Stimulated activated CD8-positive, alpha-beta memory T cell treated with anti-CD3 and anti-CD28 coated beads, Interleukin-12 subunit alpha, Interleukin-12 subunit beta, amount 100 ng/mL, for 4 hours (primary cell): ENCODE data around the gene MANEA.
"Not testable (repeated sequence)": the region's sequence is repeated elsewhere in the genome, so short reads cannot be mapped to it uniquely, and the experiment has no call there.

ENCODE experiments used
- DNase-seq: peaks from one replicate; pipeline ENCODE4 v3.0.0-alpha.2; 2020; ENCODE audit warnings: low read depth

The MANEA gene

DNA sequence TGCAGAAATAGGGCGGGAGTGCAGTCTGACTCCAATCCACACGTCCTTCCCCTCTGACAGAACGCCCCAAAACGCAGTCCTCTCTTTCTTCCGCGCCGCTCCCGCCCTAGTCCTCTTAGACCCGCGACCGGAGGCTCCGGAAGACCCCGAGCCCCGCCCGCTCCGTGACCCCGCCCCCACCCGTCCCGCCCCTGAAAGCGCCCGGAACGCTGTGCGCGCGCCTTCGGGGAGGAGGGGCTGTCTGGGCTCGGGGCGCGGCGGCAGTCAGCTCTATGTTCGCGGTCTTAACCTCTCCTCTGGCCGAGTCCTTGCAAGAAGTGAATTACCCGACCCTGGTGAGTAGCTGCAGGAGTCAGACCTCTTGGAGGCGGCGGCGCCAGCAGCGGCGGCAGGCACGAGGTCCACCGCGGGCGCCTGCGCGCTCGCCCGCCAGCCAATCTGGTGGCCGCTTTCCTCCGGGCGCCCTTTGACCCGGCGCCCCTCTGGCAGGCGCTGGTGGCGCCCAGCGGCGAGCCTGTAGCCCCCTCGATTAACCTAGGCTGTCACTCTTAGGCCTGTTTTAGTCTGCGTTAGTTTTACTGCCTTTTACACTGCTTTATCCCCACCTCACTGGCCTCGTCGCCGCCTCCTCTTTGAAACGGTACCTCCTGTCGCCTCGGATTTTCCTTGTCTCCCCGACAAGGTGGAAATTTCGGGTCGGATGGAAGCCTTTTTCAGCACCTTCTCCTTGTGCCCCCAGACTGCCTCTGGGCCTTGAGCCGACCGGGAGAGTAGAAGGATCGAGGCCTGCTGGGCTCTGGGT is at the start of gene MANEA:
Gene MANEA (plus strand): TSS at position 232 of the 802 bp plus-strand sequence. CDS start 8,905 bp downstream, outside the sequence.
- DNase-seq: peak; percentile 63

DNA sequence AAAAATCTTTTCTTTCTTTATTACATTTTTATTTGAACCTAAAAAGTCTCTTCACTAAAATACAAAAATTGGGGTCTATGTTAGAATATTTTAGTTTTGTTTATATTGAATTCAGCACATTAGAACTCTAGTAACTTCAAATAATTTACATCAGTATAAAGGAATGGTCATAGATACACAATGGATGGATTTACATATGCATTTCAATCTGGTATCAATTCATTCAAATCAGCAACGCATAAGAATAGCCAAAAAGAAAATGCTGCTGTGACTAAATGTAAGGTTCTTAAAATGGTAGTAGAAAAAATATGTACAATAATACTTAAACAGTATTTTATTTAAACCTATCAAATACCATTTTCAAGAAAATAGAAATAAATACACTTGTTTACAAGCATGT is 47.6 kb upstream of the MANEA start:
- no peak for DNase-seq

DNA sequence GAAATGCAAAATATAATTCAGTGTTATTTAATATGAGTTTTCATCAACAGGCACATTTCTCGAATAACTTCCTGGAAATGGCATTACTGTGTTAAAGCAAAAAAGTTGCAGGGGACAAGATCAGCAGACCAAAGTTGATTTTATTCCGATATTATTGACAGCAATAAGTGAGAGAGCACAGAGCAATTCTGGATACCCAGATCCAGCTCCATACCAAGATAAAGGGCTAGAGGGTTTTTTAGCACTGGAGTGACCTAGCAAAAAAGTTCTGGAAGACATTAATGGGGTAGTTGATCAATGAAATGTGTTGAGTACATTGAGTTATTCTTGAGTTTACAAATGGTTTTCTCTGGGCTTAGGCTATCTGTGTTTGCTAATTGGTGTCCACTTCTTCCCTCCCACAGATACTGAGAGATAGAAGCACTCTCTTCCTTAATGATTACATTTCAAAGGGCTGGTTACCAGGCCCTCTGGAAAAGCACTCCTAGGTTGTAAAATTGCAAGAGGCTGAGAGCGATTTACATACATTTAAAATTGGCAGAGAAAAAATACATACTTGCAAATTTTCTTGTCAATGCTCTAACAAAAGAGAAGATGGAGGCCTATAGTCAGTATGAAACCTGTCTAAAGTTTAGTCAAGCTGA is 47.0 kb upstream of the MANEA start:
- no peak for DNase-seq

GRCh38 chr6:95543798-95544197 is 33.5 kb upstream of the MANEA start:
- no peak for DNase-seq

DNA sequence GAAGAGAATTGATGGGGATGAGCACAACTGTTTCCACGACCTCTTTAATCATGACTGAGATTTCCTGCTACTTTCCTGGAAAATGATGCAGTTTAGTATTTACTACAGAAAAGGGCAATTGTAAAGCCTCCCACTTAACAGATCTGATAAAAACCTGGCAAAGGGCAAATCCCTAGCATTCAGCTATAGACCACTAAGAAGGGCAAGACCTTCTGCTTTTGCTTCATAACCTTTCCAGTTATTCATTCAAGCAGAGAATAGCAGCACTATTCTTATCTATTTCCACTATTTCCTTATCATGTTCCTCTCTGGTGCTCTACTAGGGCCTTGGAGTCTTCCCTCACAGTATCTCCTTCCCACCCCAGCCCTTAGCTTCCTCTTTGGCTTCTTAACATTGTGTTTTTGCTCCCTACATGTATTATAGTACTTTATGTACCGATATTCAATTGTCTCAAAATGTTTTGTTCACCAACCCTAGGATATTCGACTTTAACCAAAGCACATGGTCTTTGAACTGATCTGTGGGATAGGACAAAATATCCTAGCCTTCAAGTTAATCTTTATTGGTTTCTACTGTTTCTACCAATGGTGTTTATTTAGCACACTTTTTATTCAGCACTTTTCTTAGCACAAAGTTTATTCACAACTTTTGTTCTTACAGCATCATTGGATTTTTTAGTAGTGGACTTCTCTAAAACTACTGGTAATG is 32.7 kb upstream of the MANEA start:
- DNase-seq: no peak

- DNase-seq: no peak
These were observed 32.1 kb upstream of the MANEA start for GRCh38 chr6:95545226-95545625.

DNA sequence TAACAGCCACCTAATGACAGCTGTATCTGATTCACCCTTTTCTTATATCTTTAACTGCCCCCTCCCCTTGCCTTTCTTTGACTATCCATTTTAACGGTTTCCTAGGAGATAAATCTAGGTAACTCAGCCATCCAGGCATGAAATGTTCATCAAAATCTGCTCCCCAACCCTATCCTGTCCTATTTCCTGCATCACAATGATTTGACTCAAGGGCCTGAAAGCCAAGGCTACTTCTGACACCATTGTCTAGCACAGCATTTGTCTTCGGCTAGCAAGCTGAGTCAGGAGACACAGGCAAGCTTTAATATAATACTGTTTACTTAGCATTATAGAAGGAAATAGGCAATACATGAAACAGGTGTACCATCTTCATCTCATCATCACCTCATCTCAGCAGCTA is 31.6 kb upstream of the MANEA start:
- no peak for DNase-seq

DNA sequence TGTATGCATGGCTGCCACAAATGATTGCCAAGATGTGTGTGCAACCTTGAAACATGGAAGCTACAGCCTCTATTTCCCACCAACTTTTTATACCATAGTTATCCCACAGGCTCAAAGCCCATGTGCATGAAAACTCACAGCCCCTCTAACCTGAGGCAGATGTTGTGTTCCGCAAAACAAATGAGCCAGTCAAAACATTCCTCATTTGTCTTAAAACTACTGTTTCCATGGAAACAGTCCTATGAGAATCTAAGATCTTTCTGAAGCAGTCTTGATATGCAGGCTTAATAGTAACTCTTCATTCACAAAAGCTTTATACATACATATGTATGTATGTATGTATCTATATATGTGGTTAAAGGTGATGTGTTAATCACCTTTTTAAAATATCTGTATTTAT is 31.2 kb upstream of the MANEA start:
- DNase-seq: no peak

DNA sequence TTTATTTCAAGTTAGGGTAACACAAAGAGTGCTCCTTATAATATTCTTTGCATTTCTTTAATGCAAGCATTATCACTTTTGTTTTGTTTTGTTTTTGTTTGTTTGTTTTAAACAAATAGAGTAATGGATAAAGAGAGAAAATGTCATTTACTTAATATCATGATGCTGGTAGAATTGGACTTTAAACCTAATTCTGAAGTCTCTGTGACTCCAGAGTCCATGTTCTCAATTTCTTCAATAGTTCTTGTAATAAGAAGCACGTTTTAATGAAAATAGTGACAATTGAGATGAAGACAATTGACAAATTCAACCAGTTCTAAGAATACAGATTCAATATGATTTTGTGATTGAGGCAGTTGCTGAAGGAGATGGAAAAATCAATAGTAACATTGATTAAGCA is 30.3 kb upstream of the MANEA start:
- no peak for DNase-seq

GRCh38 chr6:95548188-95548786 is 29.0 kb upstream of the MANEA start:
- no peak for DNase-seq

DNA sequence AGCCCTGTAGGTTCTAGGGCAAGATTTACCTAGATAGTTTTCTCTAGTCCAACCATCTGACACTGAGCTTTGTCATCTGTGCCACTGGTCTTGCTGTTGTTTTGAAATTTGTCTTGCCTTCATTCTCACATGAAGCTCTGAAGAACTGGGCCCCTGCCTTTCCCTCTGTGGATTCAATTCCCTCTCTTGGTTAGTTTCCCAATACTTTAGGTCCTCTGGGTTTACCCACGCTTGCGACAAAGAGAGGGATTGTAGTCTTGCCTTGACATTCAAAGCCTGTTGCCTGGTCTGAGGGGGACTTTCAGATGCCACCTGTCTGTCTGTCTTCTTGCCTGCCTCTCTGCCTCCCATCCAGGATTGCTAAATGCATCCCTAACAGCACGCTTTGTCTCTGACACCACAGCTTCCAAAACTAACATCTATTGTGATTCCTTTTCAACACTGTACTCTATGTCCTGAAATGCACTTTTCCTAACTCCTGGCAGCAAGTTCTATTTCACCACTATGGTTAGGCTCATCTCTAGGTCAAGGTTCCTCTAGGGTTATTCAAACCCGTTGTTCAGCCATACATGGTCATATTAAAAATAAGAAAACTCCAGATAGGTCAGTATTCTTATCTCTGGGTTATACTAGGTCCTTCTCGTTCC is 25.5 kb upstream of the MANEA start:
- DNase-seq: no peak

- no peak for DNase-seq
These were observed 23.5 kb upstream of the MANEA start for GRCh38 chr6:95553880-95554279.

DNA sequence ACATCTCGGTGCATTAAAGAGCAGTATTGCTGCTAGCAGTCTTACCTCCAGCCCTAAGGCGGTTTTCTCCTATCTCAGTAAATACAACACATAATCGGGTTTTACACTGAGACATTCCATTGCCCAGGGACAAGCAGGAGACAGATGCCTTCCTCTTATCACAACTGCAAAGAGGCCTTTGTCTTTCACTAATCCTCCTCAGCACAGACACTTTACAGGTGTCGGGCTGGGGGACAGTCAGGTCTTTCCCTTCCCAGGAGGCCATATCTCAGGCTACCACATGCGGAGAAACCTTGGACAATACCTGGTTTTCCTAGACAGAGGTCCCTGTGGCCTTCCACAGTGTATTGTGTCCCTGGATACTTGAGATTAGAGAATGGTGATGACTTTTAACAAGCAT is 16.4 kb upstream of the MANEA start:
- DNase-seq: not testable (repeated sequence)

- DNase-seq: no peak
These were observed 7.8 kb upstream of the MANEA start for GRCh38 chr6:95569560-95569959.

- no peak for DNase-seq
These were observed 5.2 kb upstream of the MANEA start for GRCh38 chr6:95572098-95572497.

DNA sequence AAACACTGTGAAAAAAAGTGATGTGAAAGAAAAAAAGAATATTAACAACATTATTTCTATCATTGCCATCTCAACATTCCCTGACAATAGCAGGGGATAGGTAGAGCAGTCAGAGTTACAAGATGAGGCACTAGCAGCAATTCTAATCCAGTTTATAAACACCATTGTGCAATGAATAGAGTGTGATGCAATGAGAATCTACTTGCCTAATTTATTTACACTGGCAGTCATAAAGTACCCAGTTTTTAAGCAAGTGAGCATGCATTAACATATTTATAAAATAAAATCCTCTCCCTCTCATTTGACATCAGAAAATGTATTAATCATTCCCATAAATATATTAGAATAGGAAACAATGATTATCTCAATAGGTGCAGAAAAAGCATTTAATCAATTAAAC is 2.5 kb upstream of the MANEA start:
- DNase-seq: no peak

GRCh38 chr6:95576218-95576997 is 927 bp upstream of the MANEA start:
- DNase-seq: no peak

GRCh38 chr6:95576998-95577303 is 384 bp upstream of the MANEA start:
- DNase-seq: no peak

GRCh38 chr6:95578106-95578410 is 723 bp downstream of the MANEA start:
- no peak for DNase-seq

DNA sequence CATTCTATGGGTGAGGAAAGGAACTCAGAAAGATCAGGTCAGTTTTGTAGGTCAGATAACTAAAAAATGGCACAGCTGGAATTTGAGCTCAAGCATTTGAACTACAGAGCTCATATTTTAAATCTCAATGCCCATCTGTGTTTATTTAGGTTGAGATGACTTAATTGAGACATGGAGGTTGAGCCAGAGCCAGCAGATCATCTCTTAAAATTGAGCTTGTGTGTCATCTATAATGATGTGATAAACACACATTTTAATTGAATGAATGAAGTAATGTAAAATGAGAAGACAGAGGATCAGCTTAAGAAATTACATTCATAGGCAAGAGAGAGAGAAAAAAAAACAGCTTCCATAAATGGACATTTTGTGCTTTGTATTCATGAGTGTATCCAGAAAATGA is 3.7 kb downstream of the MANEA start:
- DNase-seq: no peak

DNA sequence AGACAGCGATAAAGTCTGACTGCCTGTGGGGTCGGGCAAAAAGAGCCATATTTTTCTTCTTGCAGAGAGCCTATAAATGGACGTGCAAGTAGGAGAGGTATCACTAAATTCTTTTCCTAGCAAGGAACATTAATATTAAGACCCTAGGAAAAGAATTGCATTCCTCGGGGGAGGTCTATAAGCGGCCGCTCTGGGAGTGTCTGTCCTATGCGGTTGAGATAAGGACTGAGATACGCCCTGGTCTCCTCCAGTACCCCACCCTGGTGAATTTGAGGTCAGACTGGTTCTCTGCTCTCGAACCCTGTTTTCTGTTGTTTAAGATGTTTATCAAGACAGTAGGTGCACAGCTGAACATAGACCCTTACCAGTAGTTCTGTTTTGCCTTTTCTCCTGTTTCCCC is 6.9 kb downstream of the MANEA start:
- not testable (repeated sequence) for DNase-seq

- no peak for DNase-seq
These were observed 10.7 kb downstream of the MANEA start for GRCh38 chr6:95587989-95588388.
